Lung (tissue), 12 donors: ENCODE data around the gene GABRP. TPM values are rescaled to one million over a fixed set of nuclear protein-coding genes. Genes with fewer than 3 reads are reported as not detected.

Experiments used
- ATAC-seq: fragments of 200-7000 bp; cut with Tn5 transposase; one replicate; pipeline ENCODE4 v1.9.1; 2020; ENCODE audit warnings: moderate number of reproducible peaks; ENCODE audit not compliant: insufficient read depth, low FRiP score
- DNase-seq, 3 donors: peaks; one replicate each; pipeline ENCODE4 v3.0.0-alpha.2; 2013 to 2017
- H3K27ac ChIP-seq, 2 donors: one replicate each; pipeline ENCODE4 v1.5.1; 2013; ENCODE audit warnings: mild to moderate bottlenecking in 2 of 2, moderate library complexity in 2 of 2, control low read depth in 1 of 2, inconsistent platforms in 1 of 2, low read depth in 1 of 2, low read length in 1 of 2
- H3K27me3 ChIP-seq, 3 donors: one replicate each; pipeline ENCODE4 v1.5.1; 2013; ENCODE audit warnings: low read length in 2 of 3; ENCODE audit not compliant: control insufficient read depth in 3 of 3, insufficient read depth in 3 of 3
- H3K36me3 ChIP-seq, 4 donors: one replicate each; pipeline ENCODE4 v1.5.1; 2013; ENCODE audit warnings: low read length in 4 of 4, mild to moderate bottlenecking in 1 of 4, moderate library complexity in 1 of 4; ENCODE audit not compliant: control insufficient read depth in 4 of 4, insufficient read depth in 4 of 4
- H3K4me1 ChIP-seq, 5 donors: one replicate each; pipeline ENCODE4 v1.5.1; 2013; ENCODE audit warnings: low read length in 5 of 5, mild to moderate bottlenecking in 2 of 5, moderate library complexity in 1 of 5; ENCODE audit not compliant: control insufficient read depth in 5 of 5, insufficient read depth in 5 of 5
- H3K4me3 ChIP-seq: one replicate; pipeline ENCODE4 v1.5.1; 2013; ENCODE audit warnings: mild to moderate bottlenecking, control low read depth, moderate library complexity
- H3K9ac ChIP-seq, 2 donors: one replicate each; pipeline ENCODE4 v1.5.1; 2013; ENCODE audit warnings: low read length in 2 of 2, control low read depth in 1 of 2; ENCODE audit not compliant: insufficient read depth in 1 of 2
- H3K9me3 ChIP-seq, 4 donors: one replicate each; pipeline ENCODE4 v1.5.1; 2013; ENCODE audit warnings: low read length in 3 of 4, mild to moderate bottlenecking in 1 of 4, moderate library complexity in 1 of 4; ENCODE audit not compliant: control insufficient read depth in 4 of 4, insufficient read depth in 3 of 4
- WGBS, 2 donors: extraction: QIAGEN DNeasy Blood & Tissue Kit; methylation state at CpG; one replicate each; pipeline ENCODE4 v1.1.7; 2013; 5-methylcytosine and 5-hydroxymethylcytosine counted together
- polyA plus RNA-seq, 2 donors: library from polyadenylated mRNA; stranded (reverse); fragments of 200-250 nt; gene quantifications; one replicate each; pipeline ENCODE4 v1.2.1, GENCODE V29; 2013
- total RNA-seq, 2 donors: library from RNA; depleted of rRNA in 1 of 2; stranded (reverse); fragments of >200 nt in 1 of 2; gene quantifications; one replicate each; pipeline ENCODE4 v1.2.1, GENCODE V29; 2014 to 2021
- TF ChIP-seq, protein P1 (sequence below): IDR thresholded peaks from 2 replicates; pipeline ENCODE4 v1.5.1; 2012; ENCODE audit warnings: mild to moderate bottlenecking; ENCODE audit errors: control extremely low read depth, extremely low read depth
- donor health status: control.
- donor health status: control.
- donor health status: Bipolar disorder and iron deficiency.
- donor health status: healthy.
- donor health status: DM: yes; HTN: yes; CAD: no.

GABRP gene
- total and polyA plus RNA-seq, 4 donors: 0.26 to 1.5 (median 0.75) TPM

DNA sequence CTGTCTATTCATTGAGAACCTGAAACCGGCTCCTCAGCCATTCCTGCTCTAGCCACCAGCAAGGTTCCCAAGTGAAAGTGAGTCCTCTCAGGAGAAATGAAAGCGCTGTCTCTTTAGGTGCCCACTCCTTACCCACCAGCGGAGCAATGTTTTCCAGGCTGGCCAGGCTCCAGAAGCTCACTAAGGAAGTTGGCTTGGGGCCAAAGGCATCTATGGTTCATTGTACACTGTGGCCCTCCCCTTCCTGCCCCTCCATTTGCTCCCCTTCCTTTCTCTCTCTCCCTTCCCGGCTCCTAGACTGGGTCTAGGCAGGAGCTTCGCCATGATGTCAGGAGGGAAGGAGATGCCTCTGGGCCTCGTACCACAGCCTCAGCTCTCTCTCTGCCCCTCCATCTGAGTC lies 1.1 kb upstream of the GABRP start:
- ATAC-seq: no peak
- 64 to 72% methylated on average over 5 to 6 of the region's 6 CpGs for WGBS, 2 donors
- H3K9me3 ChIP-seq: no peaks in the 10 kb centered on the region

DNA sequence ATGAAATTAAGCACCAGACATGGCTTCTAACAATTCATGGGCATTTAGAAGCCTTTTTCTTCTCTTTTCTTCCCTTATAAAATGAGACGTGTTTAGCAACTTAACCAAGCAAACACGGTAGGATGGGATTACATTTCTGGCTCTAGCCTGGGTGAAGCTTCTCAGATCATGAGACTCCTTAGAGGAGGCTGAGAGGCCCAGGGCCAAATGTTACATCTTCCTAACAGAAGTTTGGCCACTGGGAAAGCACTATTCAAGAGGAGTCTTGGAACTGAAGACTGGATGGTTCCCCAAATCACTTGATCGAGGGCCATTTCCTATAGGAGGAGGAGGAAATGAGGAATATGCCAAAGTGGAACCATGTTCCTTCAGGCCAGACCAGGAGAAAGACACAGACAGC lies 1.9 kb downstream of the GABRP start:
- TF ChIP-seq, protein P1, sequence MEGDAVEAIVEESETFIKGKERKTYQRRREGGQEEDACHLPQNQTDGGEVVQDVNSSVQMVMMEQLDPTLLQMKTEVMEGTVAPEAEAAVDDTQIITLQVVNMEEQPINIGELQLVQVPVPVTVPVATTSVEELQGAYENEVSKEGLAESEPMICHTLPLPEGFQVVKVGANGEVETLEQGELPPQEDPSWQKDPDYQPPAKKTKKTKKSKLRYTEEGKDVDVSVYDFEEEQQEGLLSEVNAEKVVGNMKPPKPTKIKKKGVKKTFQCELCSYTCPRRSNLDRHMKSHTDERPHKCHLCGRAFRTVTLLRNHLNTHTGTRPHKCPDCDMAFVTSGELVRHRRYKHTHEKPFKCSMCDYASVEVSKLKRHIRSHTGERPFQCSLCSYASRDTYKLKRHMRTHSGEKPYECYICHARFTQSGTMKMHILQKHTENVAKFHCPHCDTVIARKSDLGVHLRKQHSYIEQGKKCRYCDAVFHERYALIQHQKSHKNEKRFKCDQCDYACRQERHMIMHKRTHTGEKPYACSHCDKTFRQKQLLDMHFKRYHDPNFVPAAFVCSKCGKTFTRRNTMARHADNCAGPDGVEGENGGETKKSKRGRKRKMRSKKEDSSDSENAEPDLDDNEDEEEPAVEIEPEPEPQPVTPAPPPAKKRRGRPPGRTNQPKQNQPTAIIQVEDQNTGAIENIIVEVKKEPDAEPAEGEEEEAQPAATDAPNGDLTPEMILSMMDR: no peak
- no peak for DNase-seq
- H3K36me3 ChIP-seq: no peaks in the 10 kb centered on the region
- H3K4me3 ChIP-seq: no peak overlapping the region
- H3K9ac ChIP-seq: no peak overlapping the region
- 78% methylated on average over 3 of the region's 3 CpGs for WGBS, 2 donors
- no peak for ATAC-seq
- peaks cover 0 to 5% (median 0%) of the 10 kb centered on the region in 5 donors for H3K4me1 ChIP-seq
- H3K9me3 ChIP-seq: no peaks in the 10 kb centered on the region
- H3K27ac ChIP-seq: no peak overlapping the region
- no peaks in the 10 kb centered on the region for H3K27me3 ChIP-seq

More for the DNA sequence above, 1.1 kb upstream of the GABRP start:
- Histone ChIP-seq H3K4me1 (no peaks in the 10 kb centered on the region), H3K4me3 (no peak overlapping the region), H3K27ac (no peak overlapping the region), H3K36me3 (no peaks in the 10 kb centered on the region), H3K27me3 (no peaks in the 10 kb centered on the region), H3K9ac (no peak overlapping the region)
- peak in 2 of 3 donors; percentile 44 to 45 for DNase-seq
- TF ChIP-seq, protein P1: no peak

DNA sequence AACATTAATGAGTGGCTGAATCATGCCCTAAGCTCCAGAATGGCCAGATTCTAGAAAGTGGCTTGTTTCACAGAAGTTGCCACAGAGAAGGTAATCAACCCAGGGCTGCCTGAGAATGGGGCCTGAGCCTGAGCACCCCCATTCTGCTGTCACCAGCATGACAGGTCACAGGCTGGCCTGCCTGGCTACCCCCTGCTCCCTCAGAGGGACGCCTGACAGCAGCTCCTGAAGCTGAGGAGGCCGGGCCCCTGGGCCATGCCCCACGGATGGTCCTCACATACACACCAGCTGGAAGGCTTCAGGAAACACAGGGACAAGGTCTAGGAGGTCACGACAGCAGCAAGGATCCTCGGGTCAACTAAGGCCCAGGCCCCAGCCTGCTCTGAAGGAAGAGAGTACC lies 3.7 kb downstream of the GABRP start:
- no peak for ATAC-seq
- TF ChIP-seq, protein P1: no peak
- Histone ChIP-seq H3K4me1 (peaks cover 0 to 5% (median 0%) of the 10 kb centered on the region in 5 donors), H3K27me3 (no peaks in the 10 kb centered on the region), H3K27ac (no peak overlapping the region), H3K36me3 (no peaks in the 10 kb centered on the region), H3K4me3 (no peak overlapping the region), H3K9ac (no peak overlapping the region), H3K9me3 (no peaks in the 10 kb centered on the region)
- no peak for DNase-seq
- WGBS, 2 donors: 85 to 89% methylated on average over 5 of the region's 5 CpGs

DNA sequence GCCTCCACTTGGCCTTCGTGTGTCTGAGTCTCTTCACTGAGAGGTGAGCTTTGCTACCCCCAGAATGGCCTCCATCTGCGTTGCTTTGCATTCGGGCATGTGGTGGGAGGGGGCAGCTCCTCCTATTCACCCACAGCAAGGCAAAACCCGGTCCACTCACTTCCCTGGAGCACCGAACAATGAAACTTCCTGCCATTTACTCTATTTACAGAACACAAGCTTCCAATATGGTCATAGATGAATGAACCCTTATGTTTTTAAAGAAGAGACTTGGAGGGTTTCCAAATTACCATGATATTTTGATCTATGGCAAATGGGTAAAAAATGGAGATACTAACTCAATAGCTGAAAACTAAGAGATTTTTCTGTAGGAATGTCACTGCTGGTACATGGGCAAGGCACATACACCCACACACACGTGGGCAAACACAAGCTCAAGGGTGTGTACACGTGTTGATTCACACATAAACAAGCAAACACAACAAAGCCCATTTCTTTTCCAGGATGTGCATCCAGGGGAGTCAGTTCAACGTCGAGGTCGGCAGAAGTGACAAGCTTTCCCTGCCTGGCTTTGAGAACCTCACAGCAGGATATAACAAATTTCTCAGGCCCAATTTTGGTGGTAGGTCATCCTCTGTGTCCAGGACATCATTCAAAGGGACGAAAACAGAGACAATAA lies 5.2 kb downstream of the GABRP start:
- ATAC-seq (no peak), DNase-seq (no peak)
- Histone ChIP-seq H3K27ac (no peak overlapping the region), H3K4me3 (no peak overlapping the region), H3K36me3 (no peaks in the 10 kb centered on the region), H3K4me1 (peaks cover 0 to 5% (median 0%) of the 10 kb centered on the region in 5 donors), H3K27me3 (no peaks in the 10 kb centered on the region), H3K9ac (no peak overlapping the region), H3K9me3 (no peaks in the 10 kb centered on the region)
- TF ChIP-seq, protein P1: no peak
- 61 to 70% methylated on average over 11 of the region's 11 CpGs for WGBS, 2 donors
